ENCODE data around the gene KRT15. TPM values are rescaled to one million over a fixed set of nuclear protein-coding genes. Genes with fewer than 3 reads are reported as not detected.
A peak's percentile ranks its signal among the peaks of the same experiment; 100 is the strongest.

The KRT15 gene
- polyA plus RNA-seq, 1 donor, result 0.79 TPM

GRCh38 chr17:41535764-41536481 lies 17.2 kb upstream of the KRT15 start:
- Histone ChIP-seq H3K27ac (ENCODE audit: low read length) (no peak overlapping the region), H3K27me3 (ENCODE audit: control insufficient read depth, insufficient read depth, low read length) (peaks cover 74% of the 10 kb centered on the region), H3K4me3 (ENCODE audit: low read length) (no peak overlapping the region), H3K9me3 (ENCODE audit: control insufficient read depth, low read depth, low read length) (no peaks in the 10 kb centered on the region), H3K4me1 (ENCODE audit: control insufficient read depth, insufficient read depth, low read length) (peaks cover 22% of the 10 kb centered on the region), H3K36me3 (ENCODE audit: control insufficient read depth, insufficient read depth, low read length) (no peaks in the 10 kb centered on the region)
- DNase-seq, result peak; percentile 59 to 72
- no CpG with 5 or more reads among the region's 15 CpGs for WGBS (ENCODE audit: insufficient coverage, low lambda C conversion rate)

- Histone ChIP-seq H3K9me3 (ENCODE audit: control insufficient read depth, low read depth, low read length) (no peaks in the 10 kb centered on the region), H3K36me3 (ENCODE audit: control insufficient read depth, insufficient read depth, low read length) (no peaks in the 10 kb centered on the region), H3K4me3 (ENCODE audit: low read length) (no peak overlapping the region), H3K27me3 (ENCODE audit: control insufficient read depth, insufficient read depth, low read length) (peaks cover 68% of the 10 kb centered on the region), H3K27ac (ENCODE audit: low read length) (no peak overlapping the region), H3K4me1 (ENCODE audit: control insufficient read depth, insufficient read depth, low read length) (peaks cover 26% of the 10 kb centered on the region)
- no peak for DNase-seq
- 100% methylated on average over 1 of the region's 7 CpGs for WGBS (ENCODE audit: insufficient coverage, low lambda C conversion rate)
Observed at GRCh38 chr17:41534899-41535546, 16.3 kb upstream of the KRT15 start.

- H3K9me3 ChIP-seq (ENCODE audit: control insufficient read depth, low read depth, low read length), result no peaks in the 10 kb centered on the region
- peaks cover 39% of the 10 kb centered on the region for H3K4me1 ChIP-seq (ENCODE audit: control insufficient read depth, insufficient read depth, low read length)
- no peaks in the 10 kb centered on the region for H3K36me3 ChIP-seq (ENCODE audit: control insufficient read depth, insufficient read depth, low read length)
- no peak for DNase-seq
- peaks cover 63% of the 10 kb centered on the region for H3K27me3 ChIP-seq (ENCODE audit: control insufficient read depth, insufficient read depth, low read length)
- H3K27ac ChIP-seq (ENCODE audit: low read length), result no peak overlapping the region
- no CpG with 5 or more reads among the region's 7 CpGs for WGBS (ENCODE audit: insufficient coverage, low lambda C conversion rate)
- no peak overlapping the region for H3K4me3 ChIP-seq (ENCODE audit: low read length)
Observed at GRCh38 chr17:41533613-41534012, 14.9 kb upstream of the KRT15 start.

GRCh38 chr17:41532947-41533570 lies 14.4 kb upstream of the KRT15 start:
- no peaks in the 10 kb centered on the region for H3K36me3 ChIP-seq (ENCODE audit: control insufficient read depth, insufficient read depth, low read length)
- no peaks in the 10 kb centered on the region for H3K9me3 ChIP-seq (ENCODE audit: control insufficient read depth, low read depth, low read length)
- no CpG with 5 or more reads among the region's 9 CpGs for WGBS (ENCODE audit: insufficient coverage, low lambda C conversion rate)
- H3K4me1 ChIP-seq (ENCODE audit: control insufficient read depth, insufficient read depth, low read length), result peaks cover 42% of the 10 kb centered on the region
- peaks cover 65% of the 10 kb centered on the region for H3K27me3 ChIP-seq (ENCODE audit: control insufficient read depth, insufficient read depth, low read length)
- no peak for DNase-seq
- no peak overlapping the region for H3K4me3 ChIP-seq (ENCODE audit: low read length)
- no peak overlapping the region for H3K27ac ChIP-seq (ENCODE audit: low read length)

GRCh38 chr17:41531993-41532392 lies 13.3 kb upstream of the KRT15 start:
- Histone ChIP-seq H3K4me3 (ENCODE audit: low read length) (no peak overlapping the region), H3K9me3 (ENCODE audit: control insufficient read depth, low read depth, low read length) (no peaks in the 10 kb centered on the region), H3K4me1 (ENCODE audit: control insufficient read depth, insufficient read depth, low read length) (peaks cover 47% of the 10 kb centered on the region), H3K36me3 (ENCODE audit: control insufficient read depth, insufficient read depth, low read length) (no peaks in the 10 kb centered on the region), H3K27me3 (ENCODE audit: control insufficient read depth, insufficient read depth, low read length) (peaks cover 66% of the 10 kb centered on the region), H3K27ac (ENCODE audit: low read length) (no peak overlapping the region)
- no peak for DNase-seq
- no CpG with 5 or more reads among the region's 1 CpG for WGBS (ENCODE audit: insufficient coverage, low lambda C conversion rate)

- no peaks in the 10 kb centered on the region for H3K9me3 ChIP-seq (ENCODE audit: control insufficient read depth, low read depth, low read length)
- no peak overlapping the region for H3K4me3 ChIP-seq (ENCODE audit: low read length)
- peaks cover 61% of the 10 kb centered on the region for H3K27me3 ChIP-seq (ENCODE audit: control insufficient read depth, insufficient read depth, low read length)
- no peaks in the 10 kb centered on the region for H3K36me3 ChIP-seq (ENCODE audit: control insufficient read depth, insufficient read depth, low read length)
- no CpG with 5 or more reads among the region's 8 CpGs for WGBS (ENCODE audit: insufficient coverage, low lambda C conversion rate)
- H3K27ac ChIP-seq (ENCODE audit: low read length), result peak overlapping the region; percentile 51
- peak; percentile 72 to 75 for DNase-seq
- peaks cover 34% of the 10 kb centered on the region for H3K4me1 ChIP-seq (ENCODE audit: control insufficient read depth, insufficient read depth, low read length)
Observed at GRCh38 chr17:41530062-41531048, 11.7 kb upstream of the KRT15 start.

GRCh38 chr17:41529491-41529915 lies 10.8 kb upstream of the KRT15 start:
- Histone ChIP-seq H3K36me3 (ENCODE audit: control insufficient read depth, insufficient read depth, low read length) (no peaks in the 10 kb centered on the region), H3K4me1 (ENCODE audit: control insufficient read depth, insufficient read depth, low read length) (peaks cover 34% of the 10 kb centered on the region), H3K27me3 (ENCODE audit: control insufficient read depth, insufficient read depth, low read length) (peaks cover 59% of the 10 kb centered on the region), H3K27ac (ENCODE audit: low read length) (peak overlapping the region; percentile 51), H3K9me3 (ENCODE audit: control insufficient read depth, low read depth, low read length) (no peaks in the 10 kb centered on the region), H3K4me3 (ENCODE audit: low read length) (no peak overlapping the region)
- WGBS (ENCODE audit: insufficient coverage, low lambda C conversion rate), result no CpG with 5 or more reads among the region's 5 CpGs
- peak in 1 of 2 donors; percentile 37 for DNase-seq

- H3K4me1 ChIP-seq (ENCODE audit: control insufficient read depth, insufficient read depth, low read length), result peaks cover 35% of the 10 kb centered on the region
- H3K27me3 ChIP-seq (ENCODE audit: control insufficient read depth, insufficient read depth, low read length), result peaks cover 59% of the 10 kb centered on the region
- H3K4me3 ChIP-seq (ENCODE audit: low read length), result no peak overlapping the region
- peak in 1 of 2 donors; percentile 50 for DNase-seq
- no peaks in the 10 kb centered on the region for H3K9me3 ChIP-seq (ENCODE audit: control insufficient read depth, low read depth, low read length)
- peak overlapping the region; percentile 51 for H3K27ac ChIP-seq (ENCODE audit: low read length)
- H3K36me3 ChIP-seq (ENCODE audit: control insufficient read depth, insufficient read depth, low read length), result no peaks in the 10 kb centered on the region
- no CpG with 5 or more reads among the region's 10 CpGs for WGBS (ENCODE audit: insufficient coverage, low lambda C conversion rate)
Observed at GRCh38 chr17:41528959-41529353, 10.3 kb upstream of the KRT15 start.

GRCh38 chr17:41527063-41528023 lies 8.7 kb upstream of the KRT15 start:
- WGBS (ENCODE audit: insufficient coverage, low lambda C conversion rate), result no CpG with 5 or more reads among the region's 62 CpGs
- H3K4me1 ChIP-seq (ENCODE audit: control insufficient read depth, insufficient read depth, low read length), result peaks cover 49% of the 10 kb centered on the region
- peaks cover 48% of the 10 kb centered on the region for H3K27me3 ChIP-seq (ENCODE audit: control insufficient read depth, insufficient read depth, low read length)
- peak overlapping the region; percentile 59 for H3K4me3 ChIP-seq (ENCODE audit: low read length)
- no peaks in the 10 kb centered on the region for H3K9me3 ChIP-seq (ENCODE audit: control insufficient read depth, low read depth, low read length)
- peak overlapping the region; percentile 61 for H3K27ac ChIP-seq (ENCODE audit: low read length)
- no peaks in the 10 kb centered on the region for H3K36me3 ChIP-seq (ENCODE audit: control insufficient read depth, insufficient read depth, low read length)
- peak in 1 of 2 donors; percentile 54 for DNase-seq

Data from large intestine (tissue), 3 donors.